K562 (cell line): Measurements from ENCODE around the gene CEMIP. TPM values are rescaled to one million over a fixed set of nuclear protein-coding genes. Genes with fewer than 3 reads are reported as not detected.

ENCODE experiments used
- CBFA2T2 ChIP-seq: fragments of 450-650 bp; conservative IDR thresholded peaks from 2 replicates; pipeline ENCODE4 v1.6.1; 2017; ENCODE audit warnings: mild to moderate bottlenecking
- CEBPG ChIP-seq, 3 experiments: fragments of 200-800 bp in 1 of 3; sonication (Bioruptor generic) in 1 of 3; sonication (generic) in 1 of 3; formaldehyde crosslinking in 1 of 3; IDR thresholded peaks in 2 of 3; conservative IDR thresholded peaks in 1 of 3; 2 replicates each; pipeline versions ENCODE4 v1.6.1 to v1.8.0; 2016 to 2022; ENCODE audit warnings: missing compliant biosample characterization in 2 of 3, missing genetic modification characterization in 2 of 3, mild to moderate bottlenecking in 1 of 3, missing genetic modification reagents in 1 of 3
- CREM ChIP-seq: IDR thresholded peaks from 2 replicates; pipeline ENCODE4 v1.6.1; 2014; ENCODE audit warnings: antibody characterized with exemption, low read depth
- EHMT2 ChIP-seq: fragments of 450-650 bp; IDR thresholded peaks from 2 replicates; pipeline ENCODE4 v1.6.1; 2018; ENCODE audit warnings: antibody characterized with exemption
- MYNN ChIP-seq, 2 experiments: sonication (generic); formaldehyde crosslinking in 1 of 2; IDR thresholded peaks; 2 replicates each; pipeline versions ENCODE4 v1.5.0 to v1.6.1; 2016 to 2020; ENCODE audit warnings: antibody characterized with exemption in 1 of 2, missing genetic modification reagents in 1 of 2
- NELFE ChIP-seq: IDR thresholded peaks from 2 replicates; pipeline ENCODE4 v1.6.1; 2011; ENCODE audit warnings: mild to moderate bottlenecking; ENCODE audit not compliant: insufficient read depth, insufficient read length
- RB1 ChIP-seq: fragments of 450-650 bp; IDR thresholded peaks from 2 replicates; pipeline ENCODE4 v1.6.1; 2017; ENCODE audit warnings: low read depth, mild to moderate bottlenecking
- SLC30A9 ChIP-seq: fragments of 250-450 bp; sonication (Bioruptor Pico); IDR thresholded peaks from 2 replicates; pipeline ENCODE4 v1.8.0; 2022; ENCODE audit warnings: mild to moderate bottlenecking, moderate library complexity
- TBL1XR1 ChIP-seq, 2 experiments: IDR thresholded peaks; 2 replicates each; pipeline ENCODE4 v1.6.1; 2012; ENCODE audit warnings: improper control_type of control experiment in 2 of 2, low read length in 2 of 2, mild to moderate bottlenecking in 1 of 2
- TEAD1 ChIP-seq, 2 experiments: fragments of 450-650 bp in 1 of 2; sonication (generic) in 1 of 2; formaldehyde crosslinking; IDR thresholded peaks; 2 replicates each; pipeline versions ENCODE4 v1.4.0 to v1.8.0; 2020 to 2022; ENCODE audit warnings: mild to moderate bottlenecking in 2 of 2, missing genetic modification reagents in 1 of 2
- TFE3 ChIP-seq: fragments of 450-650 bp; formaldehyde crosslinking; IDR thresholded peaks from 2 replicates; pipeline ENCODE4 v1.4.0; 2020; ENCODE audit warnings: mild to moderate bottlenecking, mixed read lengths
- THAP12 ChIP-seq: fragments of 250-450 bp; sonication (Bioruptor Pico); IDR thresholded peaks from 2 replicates; pipeline ENCODE4 v1.9.0; 2021; ENCODE audit warnings: mild to moderate bottlenecking, inconsistent platforms
- THAP7 ChIP-seq: fragments of 250-450 bp; sonication (Bioruptor Pico); IDR thresholded peaks from 2 replicates; pipeline ENCODE4 v1.5.0; 2021
- THRAP3 ChIP-seq: fragments of 450-650 bp; IDR thresholded peaks from 2 replicates; pipeline ENCODE4 v1.6.1; 2016; ENCODE audit warnings: mild to moderate bottlenecking, inconsistent platforms, borderline replicate concordance
- TRIM28 ChIP-seq: fragments of 450-650 bp; IDR thresholded peaks from 2 replicates; pipeline ENCODE4 v1.6.1; 2017
- ZNF592 ChIP-seq: fragments of 450-650 bp; IDR thresholded peaks from 2 replicates; pipeline ENCODE4 v1.6.1; 2017; ENCODE audit warnings: antibody characterized with exemption, mild to moderate bottlenecking
- polyA plus RNA-seq, 8 experiments: library from polyadenylated mRNA; depleted of rRNA in 4 of 8; stranded (reverse) in 5 of 8; unstranded in 3 of 8; fragments of >200 nt; fragmentation: Nextera tagmentation in 2 of 8; fragmentation: Illumina TruSeq in 1 of 8; extraction: Ambion mirVana in 2 of 8; extraction: Trizol in 1 of 8; gene quantifications; 2 replicates each; pipeline versions ENCODE4 v1.2.1 to v1.2.3, GENCODE V29; 2011 to 2014; ENCODE audit warnings: inconsistent platforms in 1 of 8, missing spikeins in 1 of 8
- total RNA-seq, 7 experiments: library from RNA; depleted of rRNA in 6 of 7; stranded (reverse); fragments of >200 nt in 6 of 7; fragmentation: Illumina TruSeq in 2 of 7; extraction: Trizol in 2 of 7; gene quantifications; 2 replicates each; pipeline versions ENCODE4 v1.2.1 to v1.2.3, GENCODE V29; 2011 to 2021; ENCODE audit warnings: low replicate concordance in 1 of 7

Gene CEMIP
- total and polyA plus RNA-seq, 9 of the 15 experiments (the other 6 are each of a cell fraction or from before 2014, with no cell fraction given): 0.33 TPM; not detected in 8

- TF ChIP-seq THAP7 (CRISPR knock-in tag) (no peak), MYNN (IDR thresholded peaks at IDR 0.05) (peak; percentile 2; the same call in 1 of the 2 replicates), MYNN (CRISPR knock-in tag; IDR thresholded peaks at IDR 0.05) (no peak), ZNF592 (no peak), CBFA2T2 (no peak), TEAD1 (CRISPR knock-in tag; IDR thresholded peaks at IDR 0.05) (peak in 1 of 2 experiments; percentile 65; a peak in 1 of 4 replicates), SLC30A9 (CRISPR knock-in tag) (no peak), NELFE (no peak), TFE3 (CRISPR knock-in tag) (no peak), THRAP3 (no peak), RB1 (peak; percentile 45; the same call in 1 of the 2 replicates), EHMT2 (no peak), TRIM28 (no peak), CREM (peak; percentile 72), TBL1XR1 (IDR thresholded peaks at IDR 0.05; ENCODE audit: low read length in 2 of 2) (no peak), CEBPG (CRISPR knock-in tag; IDR thresholded peaks at IDR 0.05) (peak; percentile 33; the same call in 1 of the 2 replicates), CEBPG (tag; conservative IDR thresholded peaks at IDR 0.05 in 1 of 2, IDR thresholded peaks at IDR 0.05 in 1 of 2) (no peak; a peak in 1 of 4 replicates), THAP12 (peak; percentile 44; the same call in 1 of the 2 replicates)
Observed at GRCh38 chr15:81000624-81001151, 221.5 kb downstream of the CEMIP start, which contains the start of gene TLNRD1 (continued).
